ENCODE results near the gene MPC2.
"Not testable (repeated sequence)": the region's sequence is repeated elsewhere in the genome, so short reads cannot be mapped to it uniquely, and the experiment has no call there.

The MPC2 gene

GRCh38 chr1:167904652-167905130, 32.2 kb downstream of the MPC2 start:
- H3K27ac ChIP-seq (ENCODE audit: low read depth, low read length): no peak overlapping the region

DNA sequence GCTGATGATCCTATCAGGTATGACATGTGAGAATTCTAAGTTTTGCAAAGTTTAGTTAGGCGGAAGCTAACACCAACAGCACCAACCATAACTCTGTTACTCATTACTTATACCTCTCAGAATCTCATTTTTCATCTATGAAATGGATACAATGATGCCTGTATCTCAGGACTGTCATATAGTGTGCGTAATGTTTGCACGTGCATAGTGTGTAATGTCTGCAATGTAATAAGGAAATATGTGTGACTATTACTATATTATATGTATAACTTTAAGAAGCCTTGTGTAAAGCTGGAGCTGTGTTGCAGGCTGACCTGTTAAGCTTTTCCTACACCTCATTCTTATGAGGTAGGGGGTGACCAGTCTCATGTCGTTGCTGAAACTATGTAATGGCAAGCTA, 36.0 kb downstream of the MPC2 start:
- H3K4me1 ChIP-seq (ENCODE audit: control insufficient read depth, insufficient read depth, low read length): peaks cover 16% of the 10 kb centered on the region
- H3K27ac ChIP-seq (ENCODE audit: low read depth, low read length): no peak overlapping the region
- H3K4me3 ChIP-seq (ENCODE audit: low read depth, low read length): no peak overlapping the region
- no peak overlapping the region for H3K9ac ChIP-seq (ENCODE audit: low read depth, low read length)
- no peaks in the 10 kb centered on the region for H3K27me3 ChIP-seq (ENCODE audit: control insufficient read depth, insufficient read depth, low read length)
- H3K36me3 ChIP-seq (ENCODE audit: control insufficient read depth, insufficient read depth, low read length): no peaks in the 10 kb centered on the region
- no peaks in the 10 kb centered on the region for H3K9me3 ChIP-seq (ENCODE audit: control insufficient read depth, insufficient read depth, low read length)

More at GRCh38 chr1:167904652-167905130, 32.2 kb downstream of the MPC2 start:
- H3K4me1 ChIP-seq (ENCODE audit: control insufficient read depth, insufficient read depth, low read length): peaks cover 16% of the 10 kb centered on the region
- peaks cover 13% of the 10 kb centered on the region for H3K9me3 ChIP-seq (ENCODE audit: control insufficient read depth, insufficient read depth, low read length)
- H3K4me3 ChIP-seq (ENCODE audit: low read depth, low read length): no peak overlapping the region
- H3K36me3 ChIP-seq (ENCODE audit: control insufficient read depth, insufficient read depth, low read length): no peaks in the 10 kb centered on the region
- H3K27me3 ChIP-seq (ENCODE audit: control insufficient read depth, insufficient read depth, low read length): no peaks in the 10 kb centered on the region
- no peak overlapping the region for H3K9ac ChIP-seq (ENCODE audit: low read depth, low read length)

DNA sequence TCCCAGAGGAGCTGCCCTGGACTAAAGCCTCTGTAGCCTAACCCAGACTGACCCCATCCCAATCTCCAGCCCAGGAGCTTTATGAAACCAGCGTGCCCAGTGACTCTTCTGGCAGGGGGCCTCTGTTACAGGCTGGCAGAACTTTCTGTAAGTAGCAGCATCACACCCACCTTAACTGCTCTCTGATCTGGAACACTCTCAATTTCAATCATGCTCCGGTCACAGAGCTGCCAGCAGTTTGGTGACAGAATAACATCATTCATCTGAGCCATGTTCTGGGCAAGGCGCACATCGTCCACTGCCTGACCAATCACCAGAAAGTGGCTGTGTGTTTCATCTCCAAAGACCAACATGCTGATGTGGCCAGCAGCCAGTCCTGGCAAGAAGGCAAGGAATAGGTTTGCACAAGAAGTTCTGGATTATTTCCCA, 37.6 kb downstream of the MPC2 start:
- no peaks in the 10 kb centered on the region for H3K9me3 ChIP-seq (ENCODE audit: control insufficient read depth, insufficient read depth, low read length)
- 0 out of 2 replicates have a peak, but pooled peaks cover under 1% of the 10 kb centered on the region for H3K4me1 ChIP-seq (ENCODE audit: control insufficient read depth, insufficient read depth, low read length)
- no peak overlapping the region for H3K9ac ChIP-seq (ENCODE audit: low read depth, low read length)
- no peak overlapping the region for H3K4me3 ChIP-seq (ENCODE audit: low read depth, low read length)
- no peak overlapping the region for H3K27ac ChIP-seq (ENCODE audit: low read depth, low read length)
- no peaks in the 10 kb centered on the region for H3K27me3 ChIP-seq (ENCODE audit: control insufficient read depth, insufficient read depth, low read length)
- no peaks in the 10 kb centered on the region for H3K36me3 ChIP-seq (ENCODE audit: control insufficient read depth, insufficient read depth, low read length)

DNA sequence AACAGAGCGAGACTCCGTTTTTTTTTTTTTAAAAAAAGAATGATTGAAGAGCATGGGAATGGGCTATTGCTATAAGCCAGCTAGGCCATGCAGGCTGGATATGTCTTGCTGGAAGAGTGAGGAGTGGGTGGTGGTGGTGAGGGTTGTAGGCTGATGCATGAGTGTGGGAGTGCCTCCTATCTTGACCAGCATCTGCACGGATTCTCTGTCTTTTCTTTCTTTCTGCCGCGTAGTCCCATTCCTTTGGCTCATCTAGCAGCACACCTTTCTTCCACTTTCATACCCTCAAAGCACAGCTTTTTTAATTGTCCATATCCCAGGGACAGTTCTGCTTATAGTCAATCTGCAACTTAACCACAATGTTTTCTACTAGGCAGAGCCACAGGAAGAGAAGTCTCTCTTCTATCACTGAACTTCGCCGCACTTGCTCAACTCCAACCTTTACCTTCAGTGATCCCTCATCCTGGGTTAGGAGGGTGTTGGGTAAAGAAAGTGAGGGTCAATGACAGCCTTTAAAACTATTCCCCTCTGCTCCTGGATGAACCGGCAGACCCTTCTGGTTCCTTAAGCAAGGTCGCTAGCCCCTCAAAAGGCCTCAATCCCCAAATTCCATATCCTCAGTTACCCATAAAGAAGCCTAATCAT, 38.2 kb downstream of the MPC2 start:
- Histone ChIP-seq H3K27ac (ENCODE audit: low read depth, low read length) (no peak overlapping the region), H3K4me3 (ENCODE audit: low read depth, low read length) (no peak overlapping the region), H3K9me3 (ENCODE audit: control insufficient read depth, insufficient read depth, low read length) (no peaks in the 10 kb centered on the region), H3K9ac (ENCODE audit: low read depth, low read length) (no peak overlapping the region), H3K36me3 (ENCODE audit: control insufficient read depth, insufficient read depth, low read length) (no peaks in the 10 kb centered on the region), H3K4me1 (ENCODE audit: control insufficient read depth, insufficient read depth, low read length) (no peaks in the 10 kb centered on the region), H3K27me3 (ENCODE audit: control insufficient read depth, insufficient read depth, low read length) (no peaks in the 10 kb centered on the region)

DNA sequence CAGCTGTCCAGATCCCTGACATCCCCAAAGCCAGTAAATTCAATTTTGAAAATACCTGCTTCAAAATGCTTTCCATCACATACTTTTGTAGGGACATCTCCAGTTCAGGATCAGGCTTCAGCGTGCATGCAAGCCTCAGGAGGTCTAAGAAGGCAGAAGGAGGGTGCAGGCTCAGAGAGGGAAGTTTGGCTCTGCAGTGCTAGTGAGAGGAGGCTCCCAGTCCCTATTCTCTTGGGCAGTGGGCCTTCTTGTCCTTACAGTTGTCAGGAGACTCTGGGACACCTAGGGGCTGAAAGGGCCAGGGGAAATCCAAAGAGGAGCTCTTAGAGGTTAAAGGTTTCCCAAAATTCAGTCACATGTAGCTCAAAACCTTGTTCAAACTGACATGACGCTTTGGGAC, 43.1 kb downstream of the MPC2 start:
- Histone ChIP-seq H3K4me1 (ENCODE audit: control insufficient read depth, insufficient read depth, low read length) (no peaks in the 10 kb centered on the region), H3K4me3 (ENCODE audit: low read depth, low read length) (no peak overlapping the region), H3K9ac (ENCODE audit: low read depth, low read length) (no peak overlapping the region), H3K27me3 (ENCODE audit: control insufficient read depth, insufficient read depth, low read length) (no peaks in the 10 kb centered on the region), H3K9me3 (ENCODE audit: control insufficient read depth, insufficient read depth, low read length) (no peaks in the 10 kb centered on the region), H3K36me3 (ENCODE audit: control insufficient read depth, insufficient read depth, low read length) (no peaks in the 10 kb centered on the region), H3K27ac (ENCODE audit: low read depth, low read length) (no peak overlapping the region)

DNA sequence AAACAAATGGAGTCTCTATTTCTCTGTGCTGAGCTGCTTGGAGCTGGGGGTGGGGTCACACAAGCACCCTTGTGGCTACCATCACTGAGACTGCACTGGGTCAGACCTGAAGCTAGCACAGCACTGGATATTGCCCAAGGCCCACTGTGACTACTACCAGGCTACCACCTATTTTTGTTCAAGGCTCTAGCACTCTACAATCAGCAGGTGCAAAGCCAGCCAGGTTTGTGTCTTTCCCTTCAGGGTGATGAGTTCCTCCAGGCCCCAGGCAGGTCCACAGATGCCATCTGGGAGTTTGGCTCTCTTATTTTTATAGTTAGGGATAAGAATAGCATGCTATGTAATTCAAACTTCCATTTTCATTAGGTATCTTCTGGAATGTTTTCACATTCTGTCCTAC, 46.5 kb downstream of the MPC2 start:
- Histone ChIP-seq H3K9ac (ENCODE audit: low read depth, low read length) (no peak overlapping the region), H3K27me3 (ENCODE audit: control insufficient read depth, insufficient read depth, low read length) (no peaks in the 10 kb centered on the region), H3K4me3 (ENCODE audit: low read depth, low read length) (no peak overlapping the region), H3K4me1 (ENCODE audit: control insufficient read depth, insufficient read depth, low read length) (no peaks in the 10 kb centered on the region), H3K36me3 (ENCODE audit: control insufficient read depth, insufficient read depth, low read length) (no peaks in the 10 kb centered on the region), H3K9me3 (ENCODE audit: control insufficient read depth, insufficient read depth, low read length) (no peaks in the 10 kb centered on the region), H3K27ac (ENCODE audit: low read depth, low read length) (no peak overlapping the region)

GRCh38 chr1:167887187-167887586, 49.7 kb downstream of the MPC2 start:
- H3K27ac ChIP-seq (ENCODE audit: low read depth, low read length); H3K4me3 ChIP-seq (ENCODE audit: low read depth, low read length); H3K4me1 ChIP-seq (ENCODE audit: control insufficient read depth, insufficient read depth, low read length); H3K27me3 ChIP-seq (ENCODE audit: control insufficient read depth, insufficient read depth, low read length); H3K9ac ChIP-seq (ENCODE audit: low read depth, low read length); H3K36me3 ChIP-seq (ENCODE audit: control insufficient read depth, insufficient read depth, low read length); H3K9me3 ChIP-seq (ENCODE audit: control insufficient read depth, insufficient read depth, low read length): not testable (repeated sequence)

- Histone ChIP-seq H3K36me3 (ENCODE audit: control insufficient read depth, insufficient read depth, low read length) (no peaks in the 10 kb centered on the region), H3K27me3 (ENCODE audit: control insufficient read depth, insufficient read depth, low read length) (no peaks in the 10 kb centered on the region), H3K9ac (ENCODE audit: low read depth, low read length) (no peak overlapping the region), H3K4me1 (ENCODE audit: control insufficient read depth, insufficient read depth, low read length) (no peaks in the 10 kb centered on the region), H3K9me3 (ENCODE audit: control insufficient read depth, insufficient read depth, low read length) (no peaks in the 10 kb centered on the region), H3K4me3 (ENCODE audit: low read depth, low read length) (no peak overlapping the region), H3K27ac (ENCODE audit: low read depth, low read length) (no peak overlapping the region)
Measured at GRCh38 chr1:167882376-167882775, 54.5 kb downstream of the MPC2 start.

GRCh38 chr1:167881786-167882185, 55.1 kb downstream of the MPC2 start:
- Histone ChIP-seq H3K4me1 (ENCODE audit: control insufficient read depth, insufficient read depth, low read length) (no peaks in the 10 kb centered on the region), H3K27me3 (ENCODE audit: control insufficient read depth, insufficient read depth, low read length) (no peaks in the 10 kb centered on the region), H3K9me3 (ENCODE audit: control insufficient read depth, insufficient read depth, low read length) (no peaks in the 10 kb centered on the region), H3K4me3 (ENCODE audit: low read depth, low read length) (no peak overlapping the region), H3K27ac (ENCODE audit: low read depth, low read length) (no peak overlapping the region), H3K9ac (ENCODE audit: low read depth, low read length) (no peak overlapping the region), H3K36me3 (ENCODE audit: control insufficient read depth, insufficient read depth, low read length) (no peaks in the 10 kb centered on the region)

DNA sequence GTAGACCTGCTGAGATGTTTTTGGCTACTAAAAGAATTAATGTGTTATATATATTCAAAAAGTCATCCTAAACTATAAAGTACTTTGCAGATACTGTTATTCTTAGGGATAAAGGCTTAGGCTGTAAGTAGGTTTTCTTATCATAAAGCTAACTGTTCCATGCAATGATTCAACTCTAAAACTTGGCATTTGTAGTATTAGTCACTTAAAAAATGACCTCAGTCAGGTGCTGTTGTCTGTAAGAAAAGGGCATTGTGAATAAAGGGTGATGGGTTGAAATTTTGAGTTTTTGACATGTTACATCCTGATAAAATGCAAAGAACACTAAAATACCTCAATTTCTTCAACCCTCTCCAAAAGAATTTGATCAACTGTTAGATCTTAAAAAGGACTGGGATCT, 55.8 kb downstream of the MPC2 start:
- no peak overlapping the region for H3K4me3 ChIP-seq (ENCODE audit: low read depth, low read length)
- H3K27ac ChIP-seq (ENCODE audit: low read depth, low read length): no peak overlapping the region
- H3K27me3 ChIP-seq (ENCODE audit: control insufficient read depth, insufficient read depth, low read length): no peaks in the 10 kb centered on the region
- no peaks in the 10 kb centered on the region for H3K36me3 ChIP-seq (ENCODE audit: control insufficient read depth, insufficient read depth, low read length)
- H3K4me1 ChIP-seq (ENCODE audit: control insufficient read depth, insufficient read depth, low read length): no peaks in the 10 kb centered on the region
- no peak overlapping the region for H3K9ac ChIP-seq (ENCODE audit: low read depth, low read length)
- H3K9me3 ChIP-seq (ENCODE audit: control insufficient read depth, insufficient read depth, low read length): no peaks in the 10 kb centered on the region

DNA sequence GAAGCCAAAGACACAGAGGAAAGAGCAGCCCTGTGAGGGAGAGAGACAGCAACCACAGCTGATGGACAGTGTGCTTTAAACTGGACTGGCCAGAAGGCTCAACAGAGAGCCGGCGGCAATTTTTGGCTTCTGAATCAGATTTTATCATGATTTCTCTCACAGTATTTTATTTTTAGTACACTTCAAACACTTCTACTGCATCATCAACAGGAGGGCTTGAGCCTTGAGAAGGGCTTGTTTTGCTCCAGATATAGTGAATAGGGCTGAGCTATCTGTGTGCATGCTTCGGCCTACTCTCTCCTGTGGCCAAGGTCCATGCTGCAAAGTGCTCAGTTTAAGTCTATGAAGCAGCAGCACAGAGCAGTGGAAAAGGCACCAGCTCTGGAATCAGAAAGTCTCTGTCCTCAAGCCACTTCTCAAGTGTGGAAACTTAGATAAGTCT, 56.3 kb downstream of the MPC2 start:
- no peak overlapping the region for H3K27ac ChIP-seq (ENCODE audit: low read depth, low read length)
- no peaks in the 10 kb centered on the region for H3K9me3 ChIP-seq (ENCODE audit: control insufficient read depth, insufficient read depth, low read length)
- H3K4me3 ChIP-seq (ENCODE audit: low read depth, low read length): no peak overlapping the region
- no peaks in the 10 kb centered on the region for H3K27me3 ChIP-seq (ENCODE audit: control insufficient read depth, insufficient read depth, low read length)
- no peaks in the 10 kb centered on the region for H3K36me3 ChIP-seq (ENCODE audit: control insufficient read depth, insufficient read depth, low read length)
- H3K9ac ChIP-seq (ENCODE audit: low read depth, low read length): no peak overlapping the region
- no peaks in the 10 kb centered on the region for H3K4me1 ChIP-seq (ENCODE audit: control insufficient read depth, insufficient read depth, low read length)

Measured in HUES48 (cell line).